Stimulated activated naive CD8-positive, alpha-beta T cell treated with anti-CD3 and anti-CD28 coated beads, Interleukin-15, Interleukin-2, amounts not matched to agents 100 ng/mL and 50 ng/mL, for 24 hours (primary cell): ENCODE results near the gene CWC15.
"Not testable (repeated sequence)": the region's sequence is repeated elsewhere in the genome, so short reads cannot be mapped to it uniquely, and the experiment has no call there.

Experiments
- H3K27ac Mint-ChIP-seq: one replicate; pipeline ENCODE4 v1.8.0; 2021; ENCODE audit warnings: mild to moderate bottlenecking, mixed read lengths
- H3K27me3 Mint-ChIP-seq: one replicate; pipeline ENCODE4 v1.8.0; 2021; ENCODE audit warnings: mixed read lengths
- H3K36me3 Mint-ChIP-seq: one replicate; pipeline ENCODE4 v1.8.0; 2021; ENCODE audit warnings: low read depth, mixed read lengths
- H3K4me1 Mint-ChIP-seq: one replicate; pipeline ENCODE4 v1.8.0; 2021; ENCODE audit warnings: low read depth, mixed read lengths
- H3K4me3 Mint-ChIP-seq: one replicate; pipeline ENCODE4 v1.8.0; 2021; ENCODE audit warnings: mild to moderate bottlenecking, mixed read lengths
- H3K9me3 Mint-ChIP-seq: one replicate; pipeline ENCODE4 v1.8.0; 2021; ENCODE audit warnings: mixed read lengths

Gene CWC15

DNA sequence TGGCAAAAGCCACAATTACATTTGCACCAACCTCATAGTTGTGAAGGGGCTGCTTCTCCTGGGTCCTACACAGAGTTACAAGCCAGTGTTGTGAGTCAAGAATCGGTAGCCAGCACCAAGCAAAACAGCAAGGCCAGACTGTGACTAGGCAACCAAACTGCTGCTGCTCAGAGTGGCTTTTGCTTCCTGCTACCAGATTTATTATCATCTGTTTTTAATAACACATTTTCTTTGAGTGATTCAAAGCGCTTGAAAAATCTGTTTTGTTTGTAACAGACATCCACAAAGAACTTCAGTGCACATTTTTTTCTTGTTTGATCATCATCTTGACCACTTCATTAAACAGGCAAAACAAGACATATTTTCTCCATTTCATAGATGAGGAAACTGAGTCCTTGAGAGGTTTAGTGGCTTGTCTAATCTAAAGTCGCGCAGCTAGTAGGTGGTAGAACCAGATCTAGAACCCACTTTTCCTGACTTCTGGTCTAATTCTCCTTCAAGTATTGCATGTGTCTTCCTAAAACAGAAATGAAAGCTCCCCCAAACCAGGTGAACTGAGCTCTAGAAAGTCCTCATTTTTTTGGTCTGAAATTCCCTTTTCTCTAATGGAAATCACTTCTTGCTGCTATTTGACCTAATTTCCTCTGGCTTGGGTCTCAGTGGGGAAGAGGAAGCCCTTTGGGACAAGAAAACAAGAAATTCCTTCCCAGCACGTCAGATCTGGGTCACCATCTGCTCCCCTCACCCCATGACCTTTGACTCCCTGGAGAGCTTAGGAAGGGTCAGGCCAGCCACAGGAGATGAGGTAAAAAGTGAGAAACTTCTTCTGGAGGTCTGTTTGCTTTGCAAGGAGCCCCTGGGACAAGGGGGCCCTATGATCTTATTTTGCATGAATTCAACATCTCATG, 39.9 kb downstream of the CWC15 start:
- H3K4me1 Mint-ChIP-seq = peaks cover 26% of the 10 kb centered on the region

DNA sequence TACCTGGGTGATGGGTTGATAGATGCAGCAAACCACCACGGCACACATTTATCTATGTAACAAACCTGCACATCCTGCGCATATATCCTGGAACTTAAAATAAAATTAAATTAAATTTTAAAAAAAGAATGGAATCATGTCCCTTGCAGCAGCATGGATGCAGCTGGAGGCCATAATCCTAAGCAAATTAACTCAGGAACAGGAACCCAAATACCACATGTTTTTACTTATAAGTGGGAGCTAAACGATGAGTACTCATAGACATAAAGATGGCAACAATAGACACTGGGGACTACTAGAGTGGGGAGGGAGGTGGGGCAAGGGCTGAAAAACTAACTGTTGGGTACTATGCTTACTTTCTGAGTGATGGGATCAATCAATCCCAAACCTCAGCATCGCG, 40.9 kb downstream of the CWC15 start:
- Mint-ChIP-seq H3K4me3 (no peak overlapping the region), H3K36me3 (no peaks in the 10 kb centered on the region), H3K27ac (no peak overlapping the region), H3K27me3 (no peaks in the 10 kb centered on the region), H3K4me1 (peaks cover 32% of the 10 kb centered on the region), H3K9me3 (peaks cover 10% of the 10 kb centered on the region)

More for the DNA sequence above, 39.9 kb downstream of the CWC15 start:
- Mint-ChIP-seq H3K27ac (no peak overlapping the region), H3K27me3 (no peaks in the 10 kb centered on the region), H3K4me3 (no peak overlapping the region), H3K36me3 (no peaks in the 10 kb centered on the region), H3K9me3 (peaks cover 5% of the 10 kb centered on the region)

DNA sequence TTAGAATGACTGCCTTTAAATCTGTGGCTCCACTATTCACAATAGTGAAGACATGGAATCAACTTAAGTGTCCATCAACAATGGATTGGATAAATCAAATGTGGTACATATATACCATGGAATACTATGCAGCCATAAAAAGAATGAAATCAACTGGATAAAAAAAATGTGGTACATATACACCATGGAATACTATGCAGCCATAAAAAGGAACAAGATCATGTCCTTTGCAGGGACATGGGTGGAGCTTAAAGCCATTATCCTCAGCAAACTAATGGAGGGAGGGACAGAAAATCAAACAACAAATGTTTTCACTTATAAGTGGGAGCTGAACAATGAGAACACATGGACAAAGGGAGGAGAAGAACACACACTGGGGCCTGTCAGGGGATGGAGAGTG, 41.3 kb downstream of the CWC15 start:
- not testable (repeated sequence) for H3K27me3 Mint-ChIP-seq, H3K9me3 Mint-ChIP-seq, H3K36me3 Mint-ChIP-seq, H3K4me3 Mint-ChIP-seq, H3K27ac Mint-ChIP-seq
- peaks cover 32% of the 10 kb centered on the region for H3K4me1 Mint-ChIP-seq

DNA sequence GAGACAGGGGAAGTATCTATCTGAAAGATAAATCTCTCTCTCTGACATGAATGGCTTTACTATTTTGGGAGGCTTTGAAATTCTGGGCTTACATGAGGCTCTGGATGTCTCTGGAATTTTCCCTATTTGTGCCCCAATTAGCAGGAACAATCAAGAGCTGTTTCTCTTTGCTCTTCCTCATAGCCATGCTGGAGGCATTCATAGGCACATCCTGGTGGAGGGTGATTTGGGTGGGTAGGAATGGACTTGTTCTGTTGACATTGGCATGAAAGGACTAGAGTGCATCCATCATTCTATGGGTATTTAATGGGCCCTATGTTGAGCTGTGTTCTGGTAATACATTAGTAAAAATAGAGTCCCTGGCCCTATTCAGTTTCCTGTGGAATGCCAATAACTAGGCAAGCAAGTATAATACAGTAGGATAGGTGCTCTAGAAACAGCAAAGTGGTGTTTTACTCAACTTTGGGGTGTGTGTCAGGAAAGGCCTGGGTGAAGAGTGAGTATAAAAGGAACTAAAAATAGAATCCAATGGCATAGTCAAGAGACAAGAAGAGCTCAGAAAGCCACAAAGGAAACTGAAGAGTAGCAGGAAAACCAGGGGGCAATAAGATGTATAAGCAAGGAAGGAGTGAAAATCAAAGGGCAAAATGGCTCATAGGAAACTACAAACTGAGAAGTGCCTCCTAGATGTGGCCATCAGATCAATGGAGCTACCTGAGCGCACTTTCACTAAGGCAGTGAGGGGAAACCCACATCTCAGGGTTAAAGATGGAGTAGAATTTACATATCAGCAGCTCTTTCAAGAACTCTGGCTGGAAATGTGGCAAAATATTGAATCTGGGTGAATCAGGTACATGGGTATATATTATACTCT, 45.0 kb downstream of the CWC15 start:
- no peak overlapping the region for H3K4me3 Mint-ChIP-seq
- peaks cover 12% of the 10 kb centered on the region for H3K36me3 Mint-ChIP-seq
- no peaks in the 10 kb centered on the region for H3K27me3 Mint-ChIP-seq
- no peak overlapping the region for H3K27ac Mint-ChIP-seq
- H3K4me1 Mint-ChIP-seq = peaks cover 34% of the 10 kb centered on the region
- H3K9me3 Mint-ChIP-seq = peaks cover 22% of the 10 kb centered on the region

DNA sequence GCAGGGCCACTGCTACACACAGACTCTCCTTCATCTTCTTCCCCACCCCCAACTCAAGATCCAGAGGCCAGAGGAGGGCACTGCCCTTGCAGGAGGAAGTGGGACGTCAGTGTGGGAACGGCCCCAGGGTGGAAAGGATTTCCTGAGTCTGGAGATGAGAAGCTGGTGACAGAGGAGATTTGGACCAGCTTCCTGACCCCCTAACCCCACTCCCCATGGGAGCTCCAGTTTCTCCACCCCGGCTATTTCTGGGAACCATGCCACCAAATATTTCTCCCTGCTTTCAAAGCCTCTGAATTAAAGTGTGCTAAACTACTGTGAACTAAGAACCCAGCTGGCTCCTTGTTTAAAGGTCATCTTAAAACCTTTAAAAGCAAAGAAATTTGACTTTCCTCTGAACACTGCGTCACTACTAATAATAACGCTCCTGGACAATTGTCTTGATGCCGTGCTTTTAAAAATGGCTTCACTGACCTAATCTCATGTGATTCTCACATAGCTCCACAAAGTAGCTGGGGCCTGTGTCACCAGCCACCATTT, 46.6 kb downstream of the CWC15 start:
- Mint-ChIP-seq H3K4me3 (no peak overlapping the region), H3K4me1 (peaks cover 37% of the 10 kb centered on the region), H3K36me3 (peaks cover 12% of the 10 kb centered on the region), H3K27ac (no peak overlapping the region), H3K27me3 (no peaks in the 10 kb centered on the region), H3K9me3 (peaks cover 18% of the 10 kb centered on the region)

DNA sequence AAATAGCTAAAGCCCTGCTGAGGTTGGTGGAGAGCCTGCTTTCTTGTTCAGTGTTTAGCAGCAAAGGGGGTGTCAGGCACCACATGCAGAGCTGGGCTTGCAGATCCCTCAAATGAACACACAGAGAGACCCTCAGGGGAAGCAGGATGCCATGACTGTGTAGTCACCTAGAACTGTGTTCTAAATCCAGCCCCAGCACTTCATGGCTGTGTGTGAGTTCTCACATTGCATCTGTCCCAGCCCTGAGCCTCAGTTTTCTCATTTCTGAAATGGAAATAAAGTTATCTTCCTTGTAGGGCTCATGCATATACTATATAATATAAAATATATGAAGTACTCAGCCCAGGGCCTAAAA, 47.1 kb downstream of the CWC15 start:
- Mint-ChIP-seq H3K36me3 (peaks cover 12% of the 10 kb centered on the region), H3K4me3 (no peak overlapping the region), H3K9me3 (peaks cover 18% of the 10 kb centered on the region), H3K4me1 (peaks cover 37% of the 10 kb centered on the region), H3K27ac (no peak overlapping the region), H3K27me3 (no peaks in the 10 kb centered on the region)

DNA sequence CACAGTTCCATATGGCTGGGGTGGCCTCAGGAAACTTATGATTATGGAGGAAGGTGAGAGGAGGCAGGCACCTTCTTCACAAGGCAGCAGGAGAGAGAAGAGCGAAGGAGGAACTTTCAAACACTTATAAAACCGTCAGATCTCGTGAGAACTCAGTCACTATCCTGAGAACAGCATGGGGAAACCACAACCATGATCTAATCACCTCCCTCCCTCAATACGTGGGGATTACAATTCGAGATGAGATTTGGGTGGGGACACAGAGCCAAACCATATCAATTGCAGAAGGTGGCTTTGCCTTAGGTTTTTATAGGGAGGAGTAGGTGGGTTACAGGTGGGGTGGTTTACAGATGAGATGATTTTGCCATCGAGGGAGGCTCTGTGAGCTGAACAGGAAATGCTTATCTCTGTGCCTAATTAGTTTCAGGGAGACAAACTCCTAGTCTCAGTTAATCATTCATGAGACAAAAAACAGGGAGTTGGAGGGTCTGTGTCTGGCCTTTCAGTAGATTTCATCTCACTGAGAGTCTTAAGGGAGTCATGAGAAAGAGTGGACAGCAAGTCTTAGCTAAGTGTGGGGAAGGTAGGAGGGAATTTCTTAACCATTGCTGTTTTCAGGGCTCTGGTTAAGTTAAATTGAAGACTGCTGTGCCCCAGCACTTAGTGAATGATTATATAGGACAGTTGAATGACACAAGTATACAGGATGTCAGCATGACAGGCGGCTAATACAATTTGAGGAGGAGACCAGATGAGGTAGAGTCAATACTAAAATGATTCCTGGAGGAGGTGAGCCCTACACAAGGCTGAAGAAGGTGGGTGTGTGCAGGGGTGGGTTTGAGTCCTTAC, 47.7 kb downstream of the CWC15 start:
- peaks cover 12% of the 10 kb centered on the region for H3K36me3 Mint-ChIP-seq
- H3K9me3 Mint-ChIP-seq = peaks cover 18% of the 10 kb centered on the region
- peaks cover 37% of the 10 kb centered on the region for H3K4me1 Mint-ChIP-seq
- H3K27me3 Mint-ChIP-seq = no peaks in the 10 kb centered on the region
- no peak overlapping the region for H3K4me3 Mint-ChIP-seq
- H3K27ac Mint-ChIP-seq = peak overlapping the region; percentile 0

DNA sequence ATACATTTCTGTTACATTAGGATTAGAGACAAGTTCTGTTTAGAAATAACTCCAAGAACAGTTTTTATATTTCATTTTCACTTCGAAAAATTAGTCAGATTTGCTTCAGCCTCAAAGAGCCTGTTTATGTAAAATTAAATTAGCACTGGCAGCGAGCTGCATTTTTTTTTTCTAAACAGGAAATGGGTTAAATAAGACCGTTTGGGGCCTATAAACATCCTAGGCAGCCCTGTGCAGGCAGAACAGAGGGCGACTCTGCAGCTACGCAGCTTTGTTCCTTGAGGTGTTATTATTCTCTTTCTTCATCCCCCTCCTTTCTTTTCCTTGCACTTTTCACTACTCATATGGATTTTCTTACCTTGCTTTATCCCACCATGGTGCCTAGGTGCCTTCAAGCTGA, 48.7 kb downstream of the CWC15 start:
- Mint-ChIP-seq H3K4me3 (peak overlapping the region; percentile 25), H3K27me3 (no peaks in the 10 kb centered on the region), H3K9me3 (peaks cover 18% of the 10 kb centered on the region), H3K36me3 (peaks cover 12% of the 10 kb centered on the region), H3K27ac (no peak overlapping the region), H3K4me1 (peaks cover 37% of the 10 kb centered on the region)

DNA sequence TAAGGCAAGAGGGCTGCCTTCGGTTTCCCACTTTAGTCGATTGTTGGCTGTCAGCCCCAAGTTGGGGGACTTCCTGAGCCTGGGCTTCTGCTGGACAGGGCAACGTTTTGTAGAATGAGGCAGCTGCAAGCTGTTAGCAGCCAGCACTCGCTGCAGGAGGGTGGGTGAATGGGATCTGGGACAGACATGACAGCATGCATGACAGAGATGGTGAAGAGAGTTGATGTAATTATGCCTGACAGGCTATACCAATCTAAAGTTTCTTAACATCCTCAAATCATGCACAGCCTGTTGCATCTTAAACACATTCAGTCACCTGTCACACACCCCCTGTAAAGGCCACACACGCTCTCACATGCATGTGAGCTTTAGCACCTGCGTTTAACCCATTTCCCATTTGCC, 49.2 kb downstream of the CWC15 start:
- Mint-ChIP-seq H3K9me3 (peaks cover 18% of the 10 kb centered on the region), H3K4me3 (no peak overlapping the region), H3K4me1 (peaks cover 37% of the 10 kb centered on the region), H3K27ac (no peak overlapping the region), H3K36me3 (peaks cover 12% of the 10 kb centered on the region), H3K27me3 (no peaks in the 10 kb centered on the region)

DNA sequence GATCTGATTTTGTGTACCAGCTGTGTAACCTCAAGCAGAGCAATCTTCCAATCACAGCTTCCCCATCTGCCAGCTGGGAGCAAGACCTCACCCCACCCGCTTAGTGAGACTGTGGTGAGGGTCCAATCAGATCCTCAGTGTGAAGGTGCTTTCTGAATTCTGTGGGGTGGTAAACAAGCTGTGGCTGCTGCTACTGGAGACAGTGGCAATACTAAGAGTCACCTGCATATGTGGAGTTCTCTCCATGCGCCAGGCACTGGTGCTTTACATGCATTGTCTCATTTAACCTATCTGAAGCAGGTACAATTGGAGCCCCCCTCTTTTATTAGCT, 50.4 kb downstream of the CWC15 start:
- Mint-ChIP-seq H3K27me3 (no peaks in the 10 kb centered on the region), H3K4me1 (peaks cover 30% of the 10 kb centered on the region), H3K36me3 (peaks cover 12% of the 10 kb centered on the region), H3K27ac (no peak overlapping the region), H3K9me3 (peaks cover 13% of the 10 kb centered on the region), H3K4me3 (no peak overlapping the region)

DNA sequence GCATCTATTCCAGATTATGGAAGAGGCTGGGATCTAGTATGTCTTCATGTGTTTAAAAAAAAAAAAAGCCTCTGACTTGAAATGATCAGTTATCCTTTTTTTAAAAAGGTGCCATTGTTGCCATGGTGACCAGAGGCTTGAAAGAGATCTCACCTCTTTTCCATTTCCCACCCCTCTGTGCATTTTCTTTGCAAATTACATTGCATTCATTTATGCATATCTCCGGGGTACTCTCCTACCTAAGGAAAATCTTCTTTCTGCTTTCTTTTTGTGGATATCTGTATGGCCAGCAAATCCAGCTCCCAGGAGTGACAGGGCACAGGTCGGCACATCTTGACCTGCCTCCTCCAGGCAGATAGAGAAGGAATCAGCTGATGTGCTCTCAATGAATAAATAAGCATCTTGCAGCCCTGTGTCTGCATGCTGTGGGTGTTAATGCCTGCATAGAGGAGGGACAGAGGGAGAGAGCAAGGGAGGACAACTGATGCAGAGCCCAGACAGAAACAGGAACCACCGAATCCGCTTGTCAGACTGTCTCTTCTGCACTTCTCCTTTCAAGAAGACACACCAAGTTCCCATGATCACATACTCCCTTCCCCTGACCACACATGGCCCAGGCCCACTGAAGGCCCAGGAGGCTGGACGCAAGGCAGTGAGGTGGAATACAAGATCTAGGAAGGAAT, 50.9 kb downstream of the CWC15 start:
- Mint-ChIP-seq H3K36me3 (peaks cover 12% of the 10 kb centered on the region), H3K4me3 (no peak overlapping the region), H3K9me3 (peaks cover 12% of the 10 kb centered on the region), H3K27ac (no peak overlapping the region), H3K4me1 (peaks cover 29% of the 10 kb centered on the region), H3K27me3 (no peaks in the 10 kb centered on the region)

DNA sequence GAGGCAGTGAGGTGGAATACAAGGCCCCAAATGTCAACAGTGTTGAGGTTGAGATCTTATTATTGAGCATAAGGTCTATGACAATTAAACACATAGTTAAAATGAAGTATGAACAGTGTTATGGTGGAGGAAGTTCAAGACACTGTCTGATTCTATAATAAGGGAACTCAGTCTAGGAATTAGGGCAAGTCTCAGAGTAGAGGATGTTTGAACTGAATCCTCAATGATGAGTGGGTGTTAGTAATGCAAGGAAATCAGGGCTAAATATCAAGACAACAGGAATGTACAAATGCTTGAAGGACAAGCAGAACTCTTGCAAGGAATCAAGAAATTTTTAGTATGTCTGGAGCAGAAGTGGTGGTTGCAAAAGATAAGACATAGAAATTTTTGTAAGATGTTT, 53.0 kb downstream of the CWC15 start:
- no peaks in the 10 kb centered on the region for H3K27me3 Mint-ChIP-seq
- H3K4me1 Mint-ChIP-seq = peaks cover 16% of the 10 kb centered on the region
- no peak overlapping the region for H3K27ac Mint-ChIP-seq
- peaks cover 4% of the 10 kb centered on the region for H3K36me3 Mint-ChIP-seq
- no peak overlapping the region for H3K4me3 Mint-ChIP-seq
- peaks cover 5% of the 10 kb centered on the region for H3K9me3 Mint-ChIP-seq

DNA sequence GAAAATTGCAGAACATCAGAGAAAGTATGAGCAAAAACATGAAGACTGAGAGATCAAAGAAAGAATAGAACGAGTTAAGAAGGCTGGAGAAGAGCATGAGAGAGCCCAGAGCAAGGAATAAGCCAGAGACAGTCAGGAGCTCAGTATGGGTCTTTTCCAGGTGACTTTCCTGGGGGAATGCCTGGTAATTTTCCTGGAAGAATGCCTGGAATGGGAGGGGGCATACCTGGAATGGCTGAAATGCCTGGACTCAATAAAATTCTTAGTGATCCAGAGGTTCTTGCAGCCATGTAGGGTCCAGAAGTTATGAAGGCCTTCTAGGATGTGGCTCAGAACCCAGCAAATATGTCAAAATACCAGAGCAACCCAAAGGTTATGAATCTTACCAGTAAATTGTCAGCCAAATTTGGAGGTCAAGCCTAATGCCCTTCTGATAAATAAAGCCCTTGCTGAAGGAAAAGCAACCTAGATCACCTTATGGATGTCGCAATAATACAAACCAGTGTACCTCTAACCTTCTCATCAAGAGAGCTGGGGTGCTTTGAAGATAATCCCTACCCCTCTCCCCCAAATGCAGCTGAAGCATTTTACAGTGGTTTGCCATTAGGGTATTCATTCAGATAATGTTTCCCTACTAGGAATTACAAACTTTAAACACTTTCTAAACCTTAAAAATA, 59.5 kb downstream of the CWC15 start:
- not testable (repeated sequence) for H3K27me3 Mint-ChIP-seq, H3K4me1 Mint-ChIP-seq, H3K27ac Mint-ChIP-seq, H3K36me3 Mint-ChIP-seq, H3K9me3 Mint-ChIP-seq, H3K4me3 Mint-ChIP-seq

DNA sequence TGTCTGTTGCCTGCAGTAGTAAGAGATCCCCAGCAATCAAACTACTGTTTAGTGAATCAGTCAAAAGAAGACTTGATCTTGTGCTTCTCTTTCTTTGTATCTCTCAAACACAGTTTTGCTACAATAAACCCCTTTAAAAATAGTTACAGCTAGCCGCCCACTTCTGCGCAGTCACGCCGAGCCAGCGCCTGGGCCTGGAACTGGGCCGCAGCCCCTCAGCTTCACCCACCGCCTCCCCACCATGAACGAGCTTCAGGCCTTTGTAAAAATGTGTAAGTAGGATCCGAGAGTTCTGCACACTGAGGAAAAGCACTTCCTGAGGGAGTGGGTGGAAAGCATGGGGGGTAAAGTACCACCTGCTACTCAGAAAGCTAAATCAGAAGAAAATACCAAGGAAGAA, 60.5 kb downstream of the CWC15 start:
- Mint-ChIP-seq H3K36me3 (no peaks in the 10 kb centered on the region), H3K27me3 (no peaks in the 10 kb centered on the region), H3K27ac (no peak overlapping the region)

More for the DNA sequence above, 60.5 kb downstream of the CWC15 start:
- Mint-ChIP-seq H3K9me3 (no peaks in the 10 kb centered on the region), H3K4me3 (no peak overlapping the region), H3K4me1 (no peaks in the 10 kb centered on the region)
